HepG2 (cell line): Measurements from ENCODE around the gene TMEM200C. TPM values are rescaled to one million over a fixed set of nuclear protein-coding genes. Genes with fewer than 3 reads are reported as not detected.

Experiments
- EP300 ChIP-seq, 3 experiments: sonication (generic) in 1 of 3; formaldehyde crosslinking in 1 of 3; IDR thresholded peaks; 2 replicates each; pipeline versions ENCODE4 v1.5.1 to v1.6.1; 2011 to 2020; ENCODE audit warnings: low read depth in 2 of 3, low read length in 2 of 3, borderline replicate concordance in 1 of 3, improper control_type of control experiment in 1 of 3, mild to moderate bottlenecking in 1 of 3, missing genetic modification reagents in 1 of 3, moderate library complexity in 1 of 3
- FOXK1 ChIP-seq: sonication (generic); formaldehyde crosslinking; IDR thresholded peaks from 2 replicates; pipeline ENCODE4 v1.4.0; 2020; ENCODE audit warnings: low read depth, missing genetic modification reagents, borderline replicate concordance
- FOXP4 ChIP-seq: sonication (generic); formaldehyde crosslinking; IDR thresholded peaks from 2 replicates; pipeline ENCODE4 v1.4.0; 2020; ENCODE audit warnings: missing genetic modification reagents
- IKZF5 ChIP-seq: IDR thresholded peaks from 2 replicates; pipeline ENCODE4 v1.6.1; 2018; ENCODE audit warnings: missing genetic modification reagents, mild to moderate bottlenecking, missing compliant biosample characterization
- KLF6 ChIP-seq: IDR thresholded peaks from 2 replicates; pipeline ENCODE4 v1.8.0; 2016; ENCODE audit warnings: missing biosample characterization, missing genetic modification reagents
- RXRB ChIP-seq: IDR thresholded peaks from 2 replicates; pipeline ENCODE4 v1.6.1; 2016; ENCODE audit warnings: borderline replicate concordance, missing genetic modification reagents, missing compliant biosample characterization
- SMC3 ChIP-seq: IDR thresholded peaks from 2 replicates; pipeline ENCODE4 v1.6.1; 2011; ENCODE audit warnings: low read length, improper control_type of control experiment
- TEAD3 ChIP-seq: optimal IDR thresholded peaks from 2 replicates; pipeline ENCODE3; 2016; ENCODE audit warnings: borderline replicate concordance
- ZNF124 ChIP-seq: sonication (generic); formaldehyde crosslinking; IDR thresholded peaks from 2 replicates; pipeline ENCODE4 v1.4.0; 2020; ENCODE audit warnings: missing genetic modification reagents
- ZNF205 ChIP-seq: IDR thresholded peaks from 2 replicates; pipeline ENCODE4 v1.6.1; 2018; ENCODE audit warnings: missing biosample characterization, missing genetic modification reagents
- ZNF558 ChIP-seq: sonication (generic); formaldehyde crosslinking; IDR thresholded peaks from 2 replicates; pipeline ENCODE4 v1.9.0; 2022; ENCODE audit warnings: mild to moderate bottlenecking, missing genetic modification reagents, borderline replicate concordance
- ZNF605 ChIP-seq: sonication (generic); formaldehyde crosslinking; IDR thresholded peaks from 2 replicates; pipeline ENCODE4 v1.8.0; 2022; ENCODE audit warnings: mild to moderate bottlenecking, missing genetic modification reagents
- ZUFSP ChIP-seq: sonication (generic); formaldehyde crosslinking; IDR thresholded peaks from 2 replicates; pipeline ENCODE4 v1.9.0; 2021; ENCODE audit warnings: missing genetic modification reagents, mild to moderate bottlenecking, borderline replicate concordance
- polyA plus RNA-seq, 8 experiments: library from polyadenylated mRNA; depleted of rRNA in 3 of 8; stranded (reverse) in 7 of 8; unstranded in 1 of 8; fragments of >200 nt; fragmentation: Illumina TruSeq in 4 of 8; extraction: Trizol in 4 of 8; gene quantifications; 2 replicates each; pipeline versions ENCODE4 v1.2.1 to v1.2.3, GENCODE V29; 2011 to 2016; ENCODE audit warnings: low read depth in 4 of 8, missing spikeins in 1 of 8, mixed read lengths in 1 of 8; ENCODE audit not compliant: insufficient read depth in 1 of 8
- total RNA-seq, 5 experiments: library from RNA; depleted of rRNA; stranded (reverse); fragments of >200 nt; fragmentation: Illumina TruSeq; extraction: Trizol; gene quantifications; 2 replicates each; pipeline ENCODE4 v1.2.3, GENCODE V29; 2016; ENCODE audit warnings: low read depth in 1 of 5
- TF ChIP-seq, protein P1 (sequence below): sonication (generic); formaldehyde crosslinking; IDR thresholded peaks from 2 replicates; pipeline ENCODE4 v1.9.0; 2021; ENCODE audit warnings: missing genetic modification reagents, borderline replicate concordance
- TF ChIP-seq, protein P2 (sequence below): sonication (generic); formaldehyde crosslinking; IDR thresholded peaks from 2 replicates; pipeline ENCODE4 v1.5.0; 2020; ENCODE audit warnings: missing genetic modification reagents

TMEM200C gene
- total and polyA plus RNA-seq, 2 of the 13 experiments (the other 11 are each of a cell fraction or from before 2014, with no cell fraction given), result 0.04 TPM; not detected in 1

DNA sequence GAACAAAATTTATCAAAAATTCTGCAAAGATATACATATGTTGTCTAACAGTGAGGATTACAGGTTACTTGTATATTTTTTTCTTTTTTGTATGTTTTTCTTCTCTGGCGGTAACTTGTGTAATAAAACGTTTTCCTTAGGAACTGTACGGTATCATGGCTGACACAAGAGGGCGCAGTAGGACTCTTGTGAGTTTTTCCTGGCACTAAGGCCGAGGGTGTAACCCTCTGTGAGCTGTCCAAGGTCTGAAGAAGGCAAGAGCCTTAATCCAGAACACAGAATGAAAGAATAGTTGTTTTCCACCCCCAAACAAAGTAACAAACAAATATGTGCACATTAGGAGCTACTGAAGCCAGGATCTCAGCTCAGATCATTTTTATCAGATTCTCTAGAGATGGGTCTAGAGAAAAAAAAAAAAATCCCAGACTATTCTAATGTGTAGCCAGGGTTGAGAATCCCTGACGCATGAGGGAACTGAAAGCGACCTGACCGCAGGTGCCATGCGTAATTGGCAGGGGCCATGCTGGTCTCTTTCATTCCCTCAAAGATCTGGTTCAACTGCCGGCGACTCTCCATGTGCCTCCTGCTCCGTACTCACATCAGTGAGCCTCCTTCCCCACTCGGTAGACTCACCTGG lies 27.0 kb downstream of the TMEM200C start (continued):
- TF ChIP-seq ZNF124 (CRISPR knock-in tag) (peak; percentile 67; the same call in 1 of the 2 replicates), KLF6 (CRISPR knock-in tag) (0 out of 2 replicates have a peak, but pooled peaks have one; percentile 36), SMC3 (peak; percentile 92), ZNF605 (CRISPR knock-in tag) (no peak), FOXK1 (CRISPR knock-in tag) (peak; percentile 47; the same call in 1 of the 2 replicates), ZNF205 (CRISPR knock-in tag) (0 out of 2 replicates have a peak, but pooled peaks have one; percentile 36), RXRB (CRISPR knock-in tag) (peak; percentile 35; the same call in 1 of the 2 replicates), TEAD3 (CRISPR knock-in tag) (peak; percentile 75), IKZF5 (0 out of 2 replicates have a peak, but pooled peaks have one; percentile 40), ZNF558 (CRISPR knock-in tag) (no peak), ZUFSP (CRISPR knock-in tag) (no peak), FOXP4 (CRISPR knock-in tag) (0 out of 2 replicates have a peak, but pooled peaks have one; percentile 14), EP300 (IDR thresholded peaks at IDR 0.05; ENCODE audit: low read depth in 2 of 2, low read length in 2 of 2) (no peak), EP300 (CRISPR knock-in tag; IDR thresholded peaks at IDR 0.05; ENCODE audit: borderline replicate concordance) (no peak)
- TF ChIP-seq, protein P1, sequence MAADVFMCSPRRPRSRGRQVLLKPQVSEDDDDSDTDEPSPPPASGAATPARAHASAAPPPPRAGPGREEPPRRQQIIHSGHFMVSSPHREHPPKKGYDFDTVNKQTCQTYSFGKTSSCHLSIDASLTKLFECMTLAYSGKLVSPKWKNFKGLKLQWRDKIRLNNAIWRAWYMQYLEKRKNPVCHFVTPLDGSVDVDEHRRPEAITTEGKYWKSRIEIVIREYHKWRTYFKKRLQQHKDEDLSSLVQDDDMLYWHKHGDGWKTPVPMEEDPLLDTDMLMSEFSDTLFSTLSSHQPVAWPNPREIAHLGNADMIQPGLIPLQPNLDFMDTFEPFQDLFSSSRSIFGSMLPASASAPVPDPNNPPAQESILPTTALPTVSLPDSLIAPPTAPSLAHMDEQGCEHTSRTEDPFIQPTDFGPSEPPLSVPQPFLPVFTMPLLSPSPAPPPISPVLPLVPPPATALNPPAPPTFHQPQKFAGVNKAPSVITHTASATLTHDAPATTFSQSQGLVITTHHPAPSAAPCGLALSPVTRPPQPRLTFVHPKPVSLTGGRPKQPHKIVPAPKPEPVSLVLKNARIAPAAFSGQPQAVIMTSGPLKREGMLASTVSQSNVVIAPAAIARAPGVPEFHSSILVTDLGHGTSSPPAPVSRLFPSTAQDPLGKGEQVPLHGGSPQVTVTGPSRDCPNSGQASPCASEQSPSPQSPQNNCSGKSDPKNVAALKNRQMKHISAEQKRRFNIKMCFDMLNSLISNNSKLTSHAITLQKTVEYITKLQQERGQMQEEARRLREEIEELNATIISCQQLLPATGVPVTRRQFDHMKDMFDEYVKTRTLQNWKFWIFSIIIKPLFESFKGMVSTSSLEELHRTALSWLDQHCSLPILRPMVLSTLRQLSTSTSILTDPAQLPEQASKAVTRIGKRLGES, result peak; percentile 61; the same call in 1 of the 2 replicates
- TF ChIP-seq, protein P2, sequence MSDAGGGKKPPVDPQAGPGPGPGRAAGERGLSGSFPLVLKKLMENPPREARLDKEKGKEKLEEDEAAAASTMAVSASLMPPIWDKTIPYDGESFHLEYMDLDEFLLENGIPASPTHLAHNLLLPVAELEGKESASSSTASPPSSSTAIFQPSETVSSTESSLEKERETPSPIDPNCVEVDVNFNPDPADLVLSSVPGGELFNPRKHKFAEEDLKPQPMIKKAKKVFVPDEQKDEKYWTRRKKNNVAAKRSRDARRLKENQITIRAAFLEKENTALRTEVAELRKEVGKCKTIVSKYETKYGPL (CRISPR knock-in tag), result peak; percentile 73; the same call in 1 of the 2 replicates
